Stimulated activated naive CD8-positive, alpha-beta T cell treated with anti-CD3 and anti-CD28 coated beads, Interleukin-15, amount 100 ng/mL, for 72 hours (primary cell): Measurements from ENCODE around the gene GRIP2.

ENCODE experiments used
- ATAC-seq: fragments of 150-1000 bp; cut with Tn5 transposase; 2 replicates; pipeline ENCODE4 v1.10.0; 2021; ENCODE audit warnings: mild to moderate bottlenecking, moderate library complexity
- DNase-seq, 2 donors: peaks; one replicate each; pipeline ENCODE4 v3.0.0; 2021 to 2022
- H3K27ac Mint-ChIP-seq, 2 donors: one replicate each; pipeline ENCODE4 v1.8.0; 2022; ENCODE audit warnings: mild to moderate bottlenecking in 2 of 2, mixed read lengths in 2 of 2, moderate library complexity in 2 of 2
- H3K27me3 Mint-ChIP-seq: one replicate; pipeline ENCODE4 v1.8.0; 2022; ENCODE audit warnings: mixed read lengths
- H3K4me1 Mint-ChIP-seq: one replicate; pipeline ENCODE4 v1.8.0; 2022; ENCODE audit warnings: mild to moderate bottlenecking, mixed read lengths
- H3K4me3 Mint-ChIP-seq, 2 donors: one replicate each; pipeline ENCODE4 v1.8.0; 2022; ENCODE audit warnings: mild to moderate bottlenecking in 2 of 2, mixed read lengths in 2 of 2, moderate library complexity in 1 of 2
- H3K9me3 Mint-ChIP-seq, 2 donors: one replicate each; pipeline ENCODE4 v1.8.0; 2022; ENCODE audit warnings: mixed read lengths in 2 of 2

Gene GRIP2

DNA sequence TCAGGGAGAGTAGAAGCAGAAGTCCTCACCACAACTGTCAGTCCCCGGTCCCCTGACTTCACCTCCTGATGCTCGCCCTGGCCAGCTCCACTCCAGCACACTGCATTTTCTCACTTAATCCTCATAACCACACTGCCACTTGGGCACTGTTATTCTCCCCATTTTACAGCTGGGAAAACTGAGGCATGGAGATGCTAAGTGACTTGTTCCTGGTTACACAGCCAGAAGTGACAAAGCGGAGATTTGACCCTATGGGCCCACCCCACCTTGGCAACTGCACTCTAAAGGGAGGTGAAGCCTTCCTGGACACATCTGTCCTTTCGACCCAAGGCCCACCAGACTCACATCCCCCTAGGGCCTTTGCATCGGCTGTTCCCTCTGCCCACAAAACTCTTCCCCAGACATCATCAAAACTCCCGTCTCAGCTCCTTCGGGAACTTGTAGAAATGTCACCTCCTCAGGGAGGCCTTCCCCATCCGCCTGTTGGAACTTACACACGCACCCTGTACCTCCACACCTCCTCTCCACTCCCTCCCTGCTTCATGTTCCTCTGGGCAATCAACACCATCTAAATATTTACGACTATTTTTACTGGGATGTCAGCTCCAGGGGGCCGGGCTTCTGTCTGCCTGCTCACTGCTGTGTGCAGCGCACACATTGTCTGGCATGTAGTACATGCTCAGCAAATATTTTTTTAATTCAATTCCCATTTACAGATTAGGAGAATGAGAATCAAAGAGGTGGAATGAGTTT lies 3.1 kb downstream of the GRIP2 start:
- Mint-ChIP-seq H3K4me1 (no peaks in the 10 kb centered on the region), H3K4me3 (no peak overlapping the region), H3K9me3 (no peaks in the 10 kb centered on the region), H3K27me3 (no peaks in the 10 kb centered on the region), H3K27ac (no peak overlapping the region)
- no peak for ATAC-seq
- no peak for DNase-seq

GRCh38 chr3:14536055-14536815 lies 3.9 kb downstream of the GRIP2 start:
- H3K4me3 Mint-ChIP-seq: no peak overlapping the region
- H3K27ac Mint-ChIP-seq: no peak overlapping the region
- ATAC-seq (no peak), DNase-seq (no peak)
- no peaks in the 10 kb centered on the region for H3K9me3 Mint-ChIP-seq
- no peaks in the 10 kb centered on the region for H3K27me3 Mint-ChIP-seq
- no peaks in the 10 kb centered on the region for H3K4me1 Mint-ChIP-seq

DNA sequence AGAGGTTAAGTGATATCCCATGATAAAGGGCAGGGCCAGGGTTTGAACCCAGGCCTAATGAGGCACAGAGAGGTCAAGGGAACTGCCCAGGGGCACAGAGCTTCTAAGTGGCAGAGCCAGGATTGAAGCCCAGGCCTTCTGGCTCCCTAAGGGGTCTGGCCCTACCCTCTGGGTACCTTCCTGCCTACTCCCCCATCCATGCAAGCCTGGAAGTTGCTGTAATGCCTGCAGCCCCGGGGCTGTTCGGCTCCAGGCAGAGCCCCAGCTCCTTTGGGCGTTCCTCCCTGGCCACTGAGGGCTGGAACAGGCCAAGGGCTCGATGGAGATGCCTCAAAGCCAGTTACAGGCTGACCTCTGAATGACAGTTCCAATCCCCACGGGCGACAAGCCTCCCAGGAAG lies 4.5 kb downstream of the GRIP2 start:
- ATAC-seq: no peak
- no peak overlapping the region for H3K4me3 Mint-ChIP-seq
- no peaks in the 10 kb centered on the region for H3K9me3 Mint-ChIP-seq
- no peak for DNase-seq
- no peak overlapping the region for H3K27ac Mint-ChIP-seq
- no peaks in the 10 kb centered on the region for H3K4me1 Mint-ChIP-seq
- H3K27me3 Mint-ChIP-seq: no peaks in the 10 kb centered on the region

DNA sequence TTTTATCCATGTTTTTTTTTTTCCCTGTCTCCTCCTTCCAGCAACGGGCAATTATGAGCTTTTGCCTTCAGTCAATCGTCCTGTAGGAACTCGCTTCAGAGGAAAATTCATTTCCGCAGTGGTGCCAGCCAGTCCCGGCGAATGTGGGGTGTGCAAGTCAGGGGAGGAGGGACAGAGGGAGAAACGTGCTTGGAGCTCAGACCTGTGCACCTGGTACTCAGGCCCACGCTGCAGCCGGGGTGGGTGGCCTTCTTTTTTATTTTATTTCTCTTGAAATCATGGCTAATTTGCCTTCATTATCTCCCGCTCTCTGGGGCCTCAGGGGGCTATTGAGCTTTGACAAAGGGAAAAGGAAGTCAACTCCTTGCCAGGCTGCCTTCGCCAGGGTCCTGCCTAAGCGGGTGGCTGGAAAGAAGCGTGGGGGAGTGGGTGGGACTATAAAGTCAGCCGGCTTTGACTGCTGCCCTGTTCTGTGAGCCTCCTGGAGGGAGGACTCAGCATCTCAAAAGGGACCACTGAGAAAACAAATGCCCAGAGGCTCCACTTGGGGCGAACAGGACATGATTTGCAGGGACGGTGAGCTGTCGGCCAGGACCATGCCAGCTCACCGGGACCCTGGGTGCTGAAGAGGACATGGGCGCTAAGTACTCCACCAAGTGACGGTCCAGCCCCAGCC lies 5.5 kb downstream of the GRIP2 start:
- Mint-ChIP-seq H3K27me3 (peaks cover 7% of the 10 kb centered on the region), H3K4me3 (no peak overlapping the region), H3K27ac (no peak overlapping the region), H3K4me1 (no peaks in the 10 kb centered on the region), H3K9me3 (no peaks in the 10 kb centered on the region)
- no peak for ATAC-seq
- DNase-seq: no peak

GRCh38 chr3:14533457-14533958 lies 6.6 kb downstream of the GRIP2 start:
- ATAC-seq (no peak), DNase-seq (no peak)
- Mint-ChIP-seq H3K27ac (no peak overlapping the region), H3K27me3 (peaks cover 7% of the 10 kb centered on the region), H3K9me3 (no peaks in the 10 kb centered on the region), H3K4me1 (no peaks in the 10 kb centered on the region), H3K4me3 (no peak overlapping the region)

- ATAC-seq (no peak), DNase-seq (no peak)
- Mint-ChIP-seq H3K9me3 (no peaks in the 10 kb centered on the region), H3K4me3 (no peak overlapping the region), H3K27ac (no peak overlapping the region), H3K27me3 (peaks cover 7% of the 10 kb centered on the region), H3K4me1 (no peaks in the 10 kb centered on the region)
Observed at GRCh38 chr3:14532691-14533456, 7.3 kb downstream of the GRIP2 start.

- no peaks in the 10 kb centered on the region for H3K9me3 Mint-ChIP-seq
- no peak overlapping the region for H3K27ac Mint-ChIP-seq
- no peak for ATAC-seq
- DNase-seq: no peak
- peaks cover 8% of the 10 kb centered on the region for H3K27me3 Mint-ChIP-seq
- H3K4me3 Mint-ChIP-seq: no peak overlapping the region
- H3K4me1 Mint-ChIP-seq: no peaks in the 10 kb centered on the region
Observed at GRCh38 chr3:14531856-14532395, 8.2 kb downstream of the GRIP2 start.

- no peaks in the 10 kb centered on the region for H3K4me1 Mint-ChIP-seq
- no peaks in the 10 kb centered on the region for H3K9me3 Mint-ChIP-seq
- no peak for ATAC-seq
- no peak overlapping the region for H3K27ac Mint-ChIP-seq
- DNase-seq: no peak
- H3K27me3 Mint-ChIP-seq: peaks cover 16% of the 10 kb centered on the region
- no peak overlapping the region for H3K4me3 Mint-ChIP-seq
Observed at GRCh38 chr3:14528081-14528480, 12.1 kb downstream of the GRIP2 start.

DNA sequence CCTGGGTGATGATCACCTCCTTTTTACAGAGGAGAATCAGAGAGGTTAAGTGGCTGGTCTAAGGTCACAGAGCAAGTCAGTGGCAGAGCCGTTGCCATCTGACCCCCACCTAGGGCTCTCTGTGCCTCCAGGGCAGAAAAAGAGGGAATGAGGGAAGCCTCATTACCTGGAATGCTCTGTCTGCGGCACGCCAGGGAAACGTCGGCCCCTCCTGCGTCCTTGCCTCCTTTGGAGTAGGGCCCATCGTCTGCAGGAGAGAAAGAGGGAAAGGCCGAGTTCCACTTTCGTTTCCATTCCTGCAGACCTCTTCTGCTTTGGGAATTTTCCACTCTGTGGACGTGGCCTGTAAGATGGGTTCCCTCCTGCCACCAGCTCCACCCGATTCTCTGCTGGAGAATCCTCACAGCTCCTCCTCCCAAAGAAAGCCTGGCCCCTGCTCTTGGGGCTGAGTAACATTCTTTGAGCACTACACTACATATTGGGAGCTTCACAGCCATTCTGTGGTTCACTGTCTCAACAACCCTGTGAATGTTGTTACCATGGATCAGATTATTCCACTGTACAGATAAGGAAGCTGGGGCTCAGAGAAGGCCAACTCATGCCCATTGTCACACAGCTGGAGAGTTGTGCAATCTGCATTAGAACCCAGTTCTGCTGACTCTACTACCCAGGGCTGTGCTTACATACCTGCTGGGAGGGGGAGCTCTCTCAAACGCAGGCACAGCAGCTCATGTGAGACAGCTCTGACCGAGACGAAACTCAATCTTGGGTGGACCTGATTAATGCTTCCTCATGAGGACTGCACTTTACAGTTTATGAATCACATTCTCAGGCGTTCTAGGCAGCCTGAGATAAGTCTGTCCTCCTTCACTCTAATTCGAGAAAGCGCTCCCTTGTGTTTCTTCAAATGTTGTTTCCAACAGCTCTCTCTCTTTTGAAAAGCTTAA lies 14.2 kb downstream of the GRIP2 start:
- DNase-seq: no peak
- ATAC-seq: no peak
- Mint-ChIP-seq H3K4me3 (no peak overlapping the region), H3K27ac (no peak overlapping the region), H3K9me3 (no peaks in the 10 kb centered on the region), H3K27me3 (peaks cover 22% of the 10 kb centered on the region), H3K4me1 (no peaks in the 10 kb centered on the region)

- Mint-ChIP-seq H3K4me1 (no peaks in the 10 kb centered on the region), H3K27ac (no peak overlapping the region), H3K27me3 (peaks cover 20% of the 10 kb centered on the region), H3K4me3 (no peak overlapping the region), H3K9me3 (no peaks in the 10 kb centered on the region)
- ATAC-seq (no peak), DNase-seq (no peak)
Observed at GRCh38 chr3:14524920-14525660, 15.1 kb downstream of the GRIP2 start.

GRCh38 chr3:14524311-14524711 lies 15.8 kb downstream of the GRIP2 start:
- Mint-ChIP-seq H3K27ac (no peak overlapping the region), H3K9me3 (no peaks in the 10 kb centered on the region), H3K4me3 (no peak overlapping the region), H3K27me3 (peaks cover 17% of the 10 kb centered on the region), H3K4me1 (no peaks in the 10 kb centered on the region)
- DNase-seq (no peak), ATAC-seq (no peak)

- Mint-ChIP-seq H3K4me3 (no peak overlapping the region), H3K27ac (no peak overlapping the region), H3K27me3 (peaks cover 17% of the 10 kb centered on the region), H3K9me3 (no peaks in the 10 kb centered on the region), H3K4me1 (no peaks in the 10 kb centered on the region)
- DNase-seq (no peak), ATAC-seq (no peak)
Observed at GRCh38 chr3:14523792-14524191, 16.4 kb downstream of the GRIP2 start.

DNA sequence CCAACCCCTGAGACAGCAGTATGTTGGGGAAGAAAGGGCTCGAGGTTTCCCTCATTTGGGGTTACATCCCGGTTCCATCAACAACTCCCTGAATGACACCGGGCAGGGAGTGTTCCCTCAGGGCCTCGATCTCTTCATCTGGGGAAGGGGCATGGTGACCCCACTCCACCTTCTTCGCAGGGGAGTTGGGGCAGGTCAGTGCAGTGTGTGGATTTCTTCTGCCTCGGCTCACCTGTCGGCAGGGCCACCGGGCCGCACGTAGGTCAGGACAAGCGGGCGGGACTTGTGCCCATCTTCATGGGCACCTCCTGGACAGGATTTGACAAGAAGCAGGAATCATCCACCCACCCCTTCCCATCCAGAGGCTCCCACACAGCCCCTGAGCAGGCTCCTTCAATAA lies 17.4 kb downstream of the GRIP2 start:
- DNase-seq (no peak), ATAC-seq (no peak)
- no peaks in the 10 kb centered on the region for H3K4me1 Mint-ChIP-seq

More for the DNA sequence above, 17.4 kb downstream of the GRIP2 start:
- Mint-ChIP-seq H3K4me3 (no peak overlapping the region), H3K9me3 (no peaks in the 10 kb centered on the region), H3K27ac (no peak overlapping the region), H3K27me3 (peaks cover 17% of the 10 kb centered on the region)
